HAP-1 (cell line): ENCODE data around the gene NECAB2.
A peak's percentile ranks its signal among the peaks of the same experiment; 100 is the strongest.

ENCODE experiments used
- DNase-seq, 2 experiments: peaks; one replicate each; pipeline ENCODE4 v3.0.0-alpha.2; 2016 to 2020; ENCODE audit warnings: low spot score in 2 of 2
- H3K27me3 ChIP-seq: fragments of 250-450 bp; sonication (Bioruptor Pico); 2 replicates; pipeline ENCODE4 v1.5.1; 2020; ENCODE audit warnings: low read depth, mild to moderate bottlenecking, moderate library complexity
- H3K36me3 ChIP-seq: fragments of 250-450 bp; sonication (Bioruptor Pico); replicated peaks from 2 replicates; pipeline ENCODE4 v1.5.1; 2020; ENCODE audit warnings: mild to moderate bottlenecking
- H3K4me1 ChIP-seq: fragments of 250-450 bp; sonication (Bioruptor Pico); 2 replicates; pipeline ENCODE4 v1.5.1; 2020; ENCODE audit warnings: mild to moderate bottlenecking
- H3K4me3 ChIP-seq: fragments of 250-450 bp; sonication (Bioruptor Pico); 2 replicates; pipeline ENCODE4 v1.5.1; 2020; ENCODE audit warnings: mild to moderate bottlenecking, moderate library complexity
- H3K9me3 ChIP-seq: fragments of 250-450 bp; sonication (Bioruptor Pico); 2 replicates; pipeline ENCODE4 v1.5.1; 2020; ENCODE audit warnings: mild to moderate bottlenecking, moderate library complexity
- in situ Hi-C: fragments of 300-500 bp; cut with MboI; formaldehyde crosslinking; loops from 3 replicates; pipeline ENCODE4 v1.14.3; 2020; ENCODE audit warnings: low sequenced_read_pairs, inconsistent platforms, mixed read lengths

The NECAB2 gene

GRCh38 chr16:84031556-84031955 is 63.5 kb downstream of the NECAB2 start:
- DNase-seq: no peak
- Histone ChIP-seq H3K4me1 (no peaks in the 10 kb centered on the region), H3K4me3 (no peak overlapping the region), H3K27me3 (no peaks in the 10 kb centered on the region), H3K9me3 (no peaks in the 10 kb centered on the region), H3K36me3 (no peaks in the 10 kb centered on the region)
- in situ Hi-C loops: no loop called here

- H3K36me3 ChIP-seq: no peaks in the 10 kb centered on the region
- no peak overlapping the region for H3K4me3 ChIP-seq
- in situ Hi-C loops: no loop called here
- no peak for DNase-seq
- H3K4me1 ChIP-seq: no peaks in the 10 kb centered on the region
- H3K27me3 ChIP-seq: no peaks in the 10 kb centered on the region
- no peaks in the 10 kb centered on the region for H3K9me3 ChIP-seq
Measured at GRCh38 chr16:84032458-84033178, 64.6 kb downstream of the NECAB2 start.

- in situ Hi-C loops: no loop called here
Measured at GRCh38 chr16:84033251-84034195, 65.5 kb downstream of the NECAB2 start.

GRCh38 chr16:84034516-84034915 is 66.5 kb downstream of the NECAB2 start:
- in situ Hi-C loops: no loop called here
- H3K9me3 ChIP-seq: no peaks in the 10 kb centered on the region
- no peak for DNase-seq
- H3K36me3 ChIP-seq: no peaks in the 10 kb centered on the region
- H3K4me3 ChIP-seq: no peak overlapping the region
- no peaks in the 10 kb centered on the region for H3K4me1 ChIP-seq
- H3K27me3 ChIP-seq: no peaks in the 10 kb centered on the region

More at GRCh38 chr16:84033251-84034195, 65.5 kb downstream of the NECAB2 start:
- no peak for DNase-seq
- Histone ChIP-seq H3K4me3 (no peak overlapping the region), H3K27me3 (no peaks in the 10 kb centered on the region), H3K9me3 (no peaks in the 10 kb centered on the region), H3K4me1 (no peaks in the 10 kb centered on the region), H3K36me3 (no peaks in the 10 kb centered on the region)

GRCh38 chr16:84036131-84036530 is 68.1 kb downstream of the NECAB2 start:
- in situ Hi-C loops: no loop called here
- H3K36me3 ChIP-seq: no peaks in the 10 kb centered on the region
- H3K27me3 ChIP-seq: 0 out of 2 replicates have a peak, but pooled peaks cover 3% of the 10 kb centered on the region
- H3K4me1 ChIP-seq: no peaks in the 10 kb centered on the region
- no peak overlapping the region for H3K4me3 ChIP-seq
- no peak for DNase-seq
- no peaks in the 10 kb centered on the region for H3K9me3 ChIP-seq

GRCh38 chr16:84036982-84037425 is 69.0 kb downstream of the NECAB2 start:
- in situ Hi-C loops: no loop called here
- H3K36me3 ChIP-seq: no peaks in the 10 kb centered on the region
- no peak overlapping the region for H3K4me3 ChIP-seq
- no peak for DNase-seq
- H3K9me3 ChIP-seq: no peaks in the 10 kb centered on the region
- H3K27me3 ChIP-seq: 0 out of 2 replicates have a peak, but pooled peaks cover 3% of the 10 kb centered on the region
- no peaks in the 10 kb centered on the region for H3K4me1 ChIP-seq

GRCh38 chr16:84038469-84038868 is 70.4 kb downstream of the NECAB2 start:
- in situ Hi-C loops: no loop called here
- Histone ChIP-seq H3K4me3 (no peak overlapping the region), H3K4me1 (no peaks in the 10 kb centered on the region), H3K27me3 (0 out of 2 replicates have a peak, but pooled peaks cover 3% of the 10 kb centered on the region), H3K36me3 (no peaks in the 10 kb centered on the region), H3K9me3 (no peaks in the 10 kb centered on the region)
- no peak for DNase-seq

- H3K27me3 ChIP-seq: 0 out of 2 replicates have a peak, but pooled peaks cover 3% of the 10 kb centered on the region
- no peaks in the 10 kb centered on the region for H3K9me3 ChIP-seq
- no peak overlapping the region for H3K4me3 ChIP-seq
- DNase-seq: no peak
- in situ Hi-C loops: loop anchor here (10.0 kb wide), 1 partner anchor 65 kb away; no protein-coding TSS in a partner anchor
- H3K4me1 ChIP-seq: no peaks in the 10 kb centered on the region
- H3K36me3 ChIP-seq: no peaks in the 10 kb centered on the region
Measured at GRCh38 chr16:84039696-84040095, 71.7 kb downstream of the NECAB2 start.

- no peaks in the 10 kb centered on the region for H3K4me1 ChIP-seq
- in situ Hi-C loops: loop anchor here (10.0 kb wide), 1 partner anchor 66 kb away; no protein-coding TSS in a partner anchor
- 0 out of 2 replicates have a peak, but pooled peaks cover 3% of the 10 kb centered on the region for H3K27me3 ChIP-seq
- no peaks in the 10 kb centered on the region for H3K36me3 ChIP-seq
- H3K9me3 ChIP-seq: no peaks in the 10 kb centered on the region
- H3K4me3 ChIP-seq: no peak overlapping the region
- no peak for DNase-seq
Measured at GRCh38 chr16:84040226-84040822, 72.3 kb downstream of the NECAB2 start.

- DNase-seq: peak in 1 of 2 experiments; percentile 28
- Histone ChIP-seq H3K9me3 (no peaks in the 10 kb centered on the region), H3K4me3 (no peak overlapping the region), H3K4me1 (no peaks in the 10 kb centered on the region), H3K27me3 (0 out of 2 replicates have a peak, but pooled peaks cover 3% of the 10 kb centered on the region), H3K36me3 (no peaks in the 10 kb centered on the region)
- in situ Hi-C loops: loop anchor here (10.0 kb wide), 1 partner anchor 66 kb away; no protein-coding TSS in a partner anchor
Measured at GRCh38 chr16:84040823-84041820, 73.1 kb downstream of the NECAB2 start.

GRCh38 chr16:84041881-84042280 is 73.8 kb downstream of the NECAB2 start:
- no peak for DNase-seq
- Histone ChIP-seq H3K36me3 (no peaks in the 10 kb centered on the region), H3K4me3 (no peak overlapping the region), H3K4me1 (no peaks in the 10 kb centered on the region), H3K9me3 (no peaks in the 10 kb centered on the region), H3K27me3 (0 out of 2 replicates have a peak, but pooled peaks cover 3% of the 10 kb centered on the region)
- in situ Hi-C loops: loop anchor here (10.0 kb wide), 1 partner anchor 67 kb away; no protein-coding TSS in a partner anchor

- no peak for DNase-seq
- Histone ChIP-seq H3K27me3 (0 out of 2 replicates have a peak, but pooled peaks cover 3% of the 10 kb centered on the region), H3K9me3 (no peaks in the 10 kb centered on the region), H3K4me3 (no peak within 1 kb of the TSS), H3K4me1 (no peaks in the 10 kb centered on the region), H3K36me3 (no peaks in the 10 kb centered on the region)
- in situ Hi-C loops: loop anchor here (10.0 kb wide), 1 partner anchor 68 kb away; no protein-coding TSS in a partner anchor
Measured at GRCh38 chr16:84042308-84042878, 74.3 kb downstream of the NECAB2 start, which contains the start of gene SLC38A8. SLC38A8 (minus strand) TSS chr16:84042795; CDS start chr16:84042157, 638 bp downstream.
